IPS-18c (cell line): ENCODE data around the gene STRBP.

Experiments
- H3K4me3 ChIP-seq: 2 replicates; pipeline ENCODE4 v1.7.0; 2013; ENCODE audit warnings: low read depth, mild to moderate bottlenecking, low read length, moderate library complexity; ENCODE audit not compliant: insufficient read depth
- H3K9me3 ChIP-seq: one replicate; pipeline ENCODE4 v1.6.1; 2013; ENCODE audit warnings: mild to moderate bottlenecking, low read length, moderate library complexity; ENCODE audit not compliant: control insufficient read depth, insufficient read depth

Gene STRBP

GRCh38 chr9:123104807-123105206 is 163.6 kb downstream of the STRBP start:
- no peak overlapping the region for H3K4me3 ChIP-seq
- H3K9me3 ChIP-seq = no peaks in the 10 kb centered on the region

DNA sequence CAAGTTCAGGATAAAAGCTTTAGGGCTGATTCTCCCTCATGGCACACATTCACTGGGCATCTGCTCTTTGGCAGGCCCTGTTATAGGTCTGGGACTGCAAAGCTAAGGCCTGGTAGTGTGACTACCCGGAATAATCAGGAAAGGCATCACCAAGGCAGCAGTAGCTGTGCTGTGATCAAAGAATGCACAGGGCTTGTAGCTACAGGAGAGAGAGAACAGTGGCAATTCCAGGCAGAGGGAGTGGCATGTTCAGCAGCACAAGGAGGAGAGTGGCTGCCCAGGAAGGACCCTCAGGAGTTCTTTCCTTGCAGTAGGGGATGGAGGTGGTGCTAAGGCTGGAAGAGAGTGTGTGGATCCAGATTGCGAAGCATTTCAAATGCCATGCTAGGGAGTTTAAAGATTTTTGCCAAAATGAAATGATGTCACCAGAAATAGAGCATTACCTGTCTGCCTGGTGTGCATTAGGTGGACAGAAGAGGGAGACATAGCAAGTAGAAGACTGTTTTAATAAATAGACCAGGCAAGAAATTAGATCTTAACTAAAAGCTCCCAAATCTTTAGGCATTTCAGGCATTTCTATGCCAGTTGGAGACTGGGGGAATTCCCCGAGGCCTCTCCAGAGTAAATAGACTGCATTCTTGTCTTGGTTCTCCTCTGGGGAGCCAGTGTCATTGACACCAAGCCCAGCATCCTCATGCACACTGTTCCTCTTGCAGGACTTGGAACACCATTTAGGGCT is 165.8 kb downstream of the STRBP start:
- H3K9me3 ChIP-seq = no peaks in the 10 kb centered on the region
- no peak overlapping the region for H3K4me3 ChIP-seq

GRCh38 chr9:123099548-123099947 is 168.8 kb downstream of the STRBP start:
- H3K9me3 ChIP-seq = no peaks in the 10 kb centered on the region
- no peak overlapping the region for H3K4me3 ChIP-seq

DNA sequence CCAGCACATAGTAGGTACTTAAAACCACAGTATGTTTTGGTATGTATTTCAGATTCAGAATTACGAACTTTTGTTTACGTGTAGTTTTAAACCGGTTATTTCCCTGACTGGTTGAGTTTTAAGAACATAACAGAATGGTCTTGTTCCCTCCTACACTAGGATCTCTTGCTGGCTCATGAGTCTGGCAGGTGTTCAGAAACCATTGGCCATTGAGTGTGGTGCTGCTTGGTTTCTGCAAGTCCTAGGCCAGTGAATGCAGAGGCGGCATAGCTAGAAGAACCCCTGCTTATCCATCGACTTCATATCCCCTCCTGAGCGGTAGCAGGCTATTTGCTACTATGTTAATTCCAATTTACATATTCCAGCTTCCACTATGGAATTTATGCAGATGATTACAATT is 169.3 kb downstream of the STRBP start:
- Histone ChIP-seq H3K4me3 (no peak overlapping the region), H3K9me3 (no peaks in the 10 kb centered on the region)

DNA sequence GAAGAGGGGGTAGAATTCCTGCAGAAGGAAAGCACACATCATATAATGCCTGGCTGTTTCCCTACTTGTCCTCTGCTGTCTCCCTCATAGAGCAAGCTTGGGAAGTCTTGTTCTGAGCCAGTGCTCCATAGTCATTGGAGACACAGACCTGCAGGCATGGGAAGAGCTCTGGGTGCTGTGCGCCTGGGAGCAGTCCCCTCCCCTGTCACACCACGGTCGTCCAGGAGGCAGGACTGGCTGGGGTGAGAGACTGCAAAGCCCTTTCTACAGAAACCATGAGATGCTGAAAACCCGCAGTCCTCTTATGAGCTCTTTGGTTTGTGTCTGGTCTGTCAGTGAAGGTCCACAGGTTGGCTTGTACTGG is 170.3 kb downstream of the STRBP start:
- Histone ChIP-seq H3K4me3 (no peak overlapping the region), H3K9me3 (no peaks in the 10 kb centered on the region)

GRCh38 chr9:123097430-123098095 is 170.8 kb downstream of the STRBP start:
- Histone ChIP-seq H3K4me3 (no peak overlapping the region), H3K9me3 (no peaks in the 10 kb centered on the region)

GRCh38 chr9:123096987-123097386 is 171.4 kb downstream of the STRBP start:
- H3K4me3 ChIP-seq = no peak overlapping the region
- no peaks in the 10 kb centered on the region for H3K9me3 ChIP-seq

GRCh38 chr9:123093141-123093540 is 175.2 kb downstream of the STRBP start:
- H3K4me3 ChIP-seq = no peak overlapping the region
- H3K9me3 ChIP-seq = no peaks in the 10 kb centered on the region

- no peak overlapping the region for H3K4me3 ChIP-seq
- H3K9me3 ChIP-seq = no peaks in the 10 kb centered on the region
These were observed 176.9 kb downstream of the STRBP start for GRCh38 chr9:123091459-123091858.

- H3K4me3 ChIP-seq = no peak overlapping the region
- H3K9me3 ChIP-seq = no peaks in the 10 kb centered on the region
These were observed 177.4 kb downstream of the STRBP start for GRCh38 chr9:123090956-123091355.

DNA sequence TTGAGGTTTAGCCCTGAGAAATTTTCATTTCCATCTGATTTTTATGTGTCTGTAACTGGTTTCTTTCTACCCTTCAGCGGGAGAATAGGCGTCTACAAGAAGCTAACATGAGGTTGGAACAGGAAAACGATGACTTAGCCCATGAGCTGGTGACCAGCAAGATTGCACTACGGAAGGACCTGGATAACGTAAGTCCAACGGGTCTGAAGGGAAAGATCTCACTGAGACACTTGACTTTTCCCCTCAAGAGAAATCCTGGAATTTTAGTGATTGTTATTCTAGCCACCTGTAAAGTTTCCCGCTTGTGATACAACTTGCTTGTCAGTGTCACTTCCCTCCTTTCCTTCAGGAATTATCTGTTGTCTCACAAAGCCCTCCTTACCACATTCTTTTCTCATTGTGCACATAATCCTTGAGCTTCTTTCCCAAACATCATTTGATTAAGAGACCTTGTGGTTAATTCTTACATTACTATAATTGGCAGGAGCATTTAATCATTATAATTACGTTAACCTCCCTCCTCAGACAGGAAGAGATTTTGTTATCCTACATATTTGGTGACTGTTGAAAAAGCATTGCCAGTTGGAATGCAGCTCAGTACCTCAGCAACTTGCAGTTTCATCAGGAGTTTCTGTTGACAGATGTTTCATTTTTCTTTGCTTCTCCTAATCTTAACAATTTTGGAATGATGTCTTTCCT is 178.0 kb downstream of the STRBP start:
- no peaks in the 10 kb centered on the region for H3K9me3 ChIP-seq
- H3K4me3 ChIP-seq = no peak overlapping the region

DNA sequence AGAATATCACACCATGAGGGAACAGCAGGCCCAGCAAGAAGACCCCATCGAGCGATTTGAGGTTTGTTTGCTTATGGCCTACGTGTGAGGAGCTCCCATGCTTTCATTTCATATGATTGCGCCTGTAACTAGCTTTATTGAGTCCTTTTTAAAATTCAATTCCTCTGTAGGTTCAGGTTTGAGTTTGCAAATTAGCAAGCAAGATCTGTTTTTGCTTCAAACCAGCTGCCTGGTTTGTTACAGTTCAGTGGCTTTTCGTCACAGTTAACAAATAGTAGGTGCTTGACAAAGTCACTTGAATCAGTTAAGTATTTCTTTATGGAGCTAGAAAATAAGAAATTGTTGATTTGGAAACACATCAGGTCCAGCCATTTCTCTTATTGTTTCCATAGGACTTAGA is 178.6 kb downstream of the STRBP start:
- Histone ChIP-seq H3K4me3 (no peak overlapping the region), H3K9me3 (no peaks in the 10 kb centered on the region)

DNA sequence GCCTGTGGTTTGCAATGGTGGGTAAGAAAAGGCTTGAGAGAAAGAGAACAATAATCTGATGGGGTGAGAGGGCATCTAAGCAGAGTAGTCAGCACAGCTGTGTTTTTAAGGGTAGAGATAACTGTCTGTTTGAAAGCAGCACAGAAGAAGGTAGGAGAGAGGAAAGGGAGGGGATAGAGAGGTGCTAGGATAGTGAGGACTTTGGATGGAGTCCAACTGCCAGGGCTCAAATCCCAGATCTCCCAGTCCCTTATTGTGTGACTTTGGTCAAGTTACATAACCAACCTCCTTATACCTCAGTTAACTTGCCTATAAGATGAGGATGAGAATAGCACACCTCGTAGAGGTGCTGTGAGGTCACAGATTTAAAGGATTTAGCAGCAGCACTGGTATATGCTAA is 179.3 kb downstream of the STRBP start:
- H3K4me3 ChIP-seq = no peak overlapping the region
- H3K9me3 ChIP-seq = no peaks in the 10 kb centered on the region

DNA sequence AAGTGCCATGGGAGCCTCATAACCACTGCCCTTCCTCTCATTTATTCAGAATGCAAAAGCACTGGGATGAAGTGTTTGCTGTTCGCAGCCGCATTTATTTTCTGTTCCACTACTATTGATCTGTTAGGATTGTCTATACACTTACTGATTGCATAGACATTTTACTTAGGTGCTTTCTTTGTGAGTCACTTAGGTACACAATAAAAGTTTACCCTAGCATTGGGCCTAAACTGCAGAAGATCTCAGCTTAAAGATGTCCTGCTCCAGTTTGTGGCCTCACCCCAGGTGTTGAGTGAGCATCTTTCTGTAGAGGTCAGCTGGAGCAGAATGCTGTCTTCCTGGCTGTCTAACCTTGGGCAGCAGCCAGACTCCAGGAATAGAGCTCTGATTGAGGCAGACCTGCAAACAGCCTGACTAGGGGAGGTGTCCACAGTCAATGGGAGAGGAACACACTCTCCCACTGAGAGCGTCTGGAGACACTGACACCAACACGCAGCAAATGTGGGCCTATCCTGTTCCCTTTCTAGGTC is 181.0 kb downstream of the STRBP start:
- Histone ChIP-seq H3K4me3 (no peak overlapping the region), H3K9me3 (no peaks in the 10 kb centered on the region)

DNA sequence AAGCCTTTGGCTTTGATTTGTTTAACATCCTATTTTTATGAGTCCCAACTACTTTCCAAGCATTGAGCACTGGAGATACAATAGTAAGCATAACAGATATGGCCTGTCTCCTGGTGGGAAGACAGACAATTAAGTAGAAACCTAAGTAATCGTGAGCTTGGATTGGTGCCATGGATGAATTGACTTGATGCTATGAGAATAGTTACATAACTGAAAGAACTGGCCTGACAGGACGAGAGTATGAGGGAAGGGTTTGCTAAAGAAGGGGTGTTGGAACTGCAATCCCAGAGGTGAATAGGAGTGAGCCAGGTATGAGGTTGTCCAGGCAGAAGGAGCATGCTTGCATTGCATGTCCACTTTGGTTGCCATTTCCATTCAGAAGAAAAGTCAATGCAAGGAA is 182.5 kb downstream of the STRBP start:
- Histone ChIP-seq H3K9me3 (no peaks in the 10 kb centered on the region), H3K4me3 (no peak overlapping the region)

DNA sequence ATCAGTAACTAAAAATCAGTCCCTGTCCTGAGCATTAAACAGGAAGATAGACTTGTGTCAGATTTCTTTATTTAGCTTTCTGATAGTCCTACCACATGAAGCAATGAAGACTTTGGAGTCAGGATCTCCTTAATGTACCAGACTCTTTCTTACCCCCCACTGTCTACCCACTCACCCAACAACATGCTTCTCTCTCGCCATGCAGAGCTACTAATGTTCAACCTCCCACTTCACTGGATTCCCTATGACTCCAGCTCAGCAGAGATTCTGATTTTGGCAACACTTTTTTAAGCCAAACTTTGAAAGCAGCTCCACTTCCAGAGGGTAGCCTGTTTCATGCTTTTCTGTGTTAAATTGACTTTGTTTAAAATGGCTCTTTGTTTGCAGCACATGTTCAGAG is 184.1 kb downstream of the STRBP start:
- no peak overlapping the region for H3K4me3 ChIP-seq
- H3K9me3 ChIP-seq = no peaks in the 10 kb centered on the region

GRCh38 chr9:123083680-123084079 is 184.7 kb downstream of the STRBP start:
- H3K9me3 ChIP-seq = no peaks in the 10 kb centered on the region
- no peak overlapping the region for H3K4me3 ChIP-seq

DNA sequence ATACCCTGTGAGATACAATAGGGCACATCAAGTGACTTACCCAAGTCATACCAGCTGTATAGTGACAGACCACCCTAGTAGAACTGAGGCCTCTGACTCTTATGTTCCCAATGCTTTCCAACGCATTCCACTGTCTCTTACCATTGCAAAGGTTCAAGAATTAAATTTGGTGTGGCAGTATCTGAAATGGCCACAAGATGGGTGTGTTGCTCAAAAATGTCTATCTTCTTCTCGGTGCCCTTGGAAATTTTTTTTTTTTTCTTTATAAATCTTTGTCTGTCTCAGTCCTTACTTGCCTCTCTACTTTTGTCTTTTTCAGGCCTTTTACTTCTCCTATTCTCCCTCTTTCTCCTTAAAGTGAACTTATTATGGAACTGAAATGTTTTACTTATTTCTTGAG is 186.6 kb downstream of the STRBP start:
- Histone ChIP-seq H3K4me3 (no peak overlapping the region), H3K9me3 (no peaks in the 10 kb centered on the region)
